HuH-7 (cell line): ENCODE measurements around the gene USP17L21.
"Not testable (repeated sequence)": the region's sequence is repeated elsewhere in the genome, so short reads cannot be mapped to it uniquely, and the experiment has no call there.

Experiments used
- DNase-seq: peaks from one replicate; pipeline ENCODE4 v3.0.0; 2011; ENCODE audit warnings: low spot score

The USP17L21 gene

GRCh38 chr4:9262572-9262971, at the start of gene USP17L21:
TSS of gene USP17L21 (plus strand) at chr4:9262872. CDS start at chr4:9262872, 0 bp downstream.
- not testable (repeated sequence) for DNase-seq

- not testable (repeated sequence) for DNase-seq
These were observed 48.0 kb upstream of the USP17L21 start for GRCh38 chr4:9214701-9215100.

GRCh38 chr4:9215105-9215504, 47.6 kb upstream of the USP17L21 start, which contains the start of gene USP17L11:
TSS of gene USP17L11 (plus strand) at chr4:9215405. CDS start at chr4:9215405, 0 bp downstream.
- not testable (repeated sequence) for DNase-seq

- not testable (repeated sequence) for DNase-seq
These were observed 42.8 kb upstream of the USP17L21 start, which contains the start of gene USP17L12 for GRCh38 chr4:9219852-9220251. TSS of gene USP17L12 (plus strand) at chr4:9220152. CDS start at chr4:9220152, 0 bp downstream.

GRCh38 chr4:9224596-9224995, 38.1 kb upstream of the USP17L21 start, which contains the start of gene USP17L13:
TSS of gene USP17L13 (plus strand) at chr4:9224896. CDS start at chr4:9224896, 0 bp downstream.
- not testable (repeated sequence) for DNase-seq

- DNase-seq = not testable (repeated sequence)
These were observed 32.4 kb upstream of the USP17L21 start for GRCh38 chr4:9230249-9230648.

- not testable (repeated sequence) for DNase-seq
These were observed 28.6 kb upstream of the USP17L21 start, which contains the start of gene USP17L15 for GRCh38 chr4:9234085-9234484. TSS of gene USP17L15 (plus strand) at chr4:9234385. CDS start at chr4:9234385, 0 bp downstream.

GRCh38 chr4:9238461-9238860, 24.2 kb upstream of the USP17L21 start:
- not testable (repeated sequence) for DNase-seq

GRCh38 chr4:9243579-9243978, 19.1 kb upstream of the USP17L21 start, which contains the start of gene USP17L17:
TSS of gene USP17L17 (plus strand) at chr4:9243879. CDS start at chr4:9243879, 0 bp downstream.
- not testable (repeated sequence) for DNase-seq

GRCh38 chr4:9247953-9248680, 14.6 kb upstream of the USP17L21 start, which contains the start of gene USP17L18:
TSS of gene USP17L18 (plus strand) at chr4:9248630. CDS start at chr4:9248630, 0 bp downstream.
- DNase-seq = not testable (repeated sequence)

- DNase-seq = not testable (repeated sequence)
These were observed 9.6 kb upstream of the USP17L21 start, which contains the start of gene USP17L19 for GRCh38 chr4:9253078-9253477. TSS of gene USP17L19 (plus strand) at chr4:9253378. CDS start at chr4:9253378, 0 bp downstream.

GRCh38 chr4:9257824-9258223, 4.8 kb upstream of the USP17L21 start, which contains the start of gene USP17L20:
TSS of gene USP17L20 (plus strand) at chr4:9258124. CDS start at chr4:9258124, 0 bp downstream.
- not testable (repeated sequence) for DNase-seq

- DNase-seq = not testable (repeated sequence)
These were observed 4.6 kb downstream of the USP17L21 start, which contains the start of gene USP17L22 for GRCh38 chr4:9267319-9267718. TSS of gene USP17L22 (plus strand) at chr4:9267619. CDS start at chr4:9267619, 0 bp downstream.

GRCh38 chr4:9271719-9272118, 9.0 kb downstream of the USP17L21 start:
- DNase-seq = not testable (repeated sequence)
